Inflammatory macrophage treated with lipopolysaccharide for 4 hours (primary cell): ENCODE measurements around the gene SEC24C.
"Not testable (repeated sequence)": the region's sequence is repeated elsewhere in the genome, so short reads cannot be mapped to it uniquely, and the experiment has no call there.

Experiments
- DNase-seq: peaks from one replicate; pipeline ENCODE4 v3.0.0-alpha.2; 2020

SEC24C gene

GRCh38 chr10:73772281-73773151, 28.3 kb downstream of the SEC24C start:
- DNase-seq, result peak; percentile 91

DNA sequence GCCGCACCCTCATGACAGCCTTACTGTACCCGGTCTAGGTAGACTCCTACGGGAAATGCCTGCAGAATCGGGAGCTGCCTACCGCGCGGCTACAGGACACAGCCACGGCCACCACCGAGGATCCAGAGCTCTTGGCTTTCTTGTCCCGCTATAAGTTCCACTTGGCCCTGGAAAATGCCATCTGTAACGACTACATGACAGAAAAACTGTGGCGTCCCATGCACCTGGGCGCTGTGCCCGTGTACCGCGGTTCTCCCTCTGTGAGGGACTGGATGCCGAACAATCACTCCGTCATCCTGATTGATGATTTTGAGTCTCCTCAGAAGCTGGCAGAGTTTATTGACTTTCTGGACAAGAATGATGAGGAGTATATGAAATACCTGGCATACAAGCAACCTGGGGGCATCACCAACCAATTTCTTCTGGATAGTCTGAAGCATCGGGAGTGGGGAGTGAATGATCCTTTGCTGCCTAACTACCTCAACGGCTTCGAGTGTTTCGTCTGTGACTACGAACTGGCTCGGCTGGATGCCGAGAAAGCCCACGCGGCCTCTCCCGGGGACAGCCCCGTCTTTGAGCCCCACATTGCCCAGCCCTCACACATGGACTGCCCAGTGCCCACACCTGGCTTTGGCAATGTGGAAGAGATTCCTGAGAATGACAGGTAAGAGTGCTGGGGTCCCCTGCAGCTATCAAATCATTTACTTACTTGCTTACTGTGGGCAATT, 29.1 kb downstream of the SEC24C start:
- no peak for DNase-seq

- peak; percentile 21 for DNase-seq
Observed at GRCh38 chr10:73774637-73775036, 30.5 kb downstream of the SEC24C start.

DNA sequence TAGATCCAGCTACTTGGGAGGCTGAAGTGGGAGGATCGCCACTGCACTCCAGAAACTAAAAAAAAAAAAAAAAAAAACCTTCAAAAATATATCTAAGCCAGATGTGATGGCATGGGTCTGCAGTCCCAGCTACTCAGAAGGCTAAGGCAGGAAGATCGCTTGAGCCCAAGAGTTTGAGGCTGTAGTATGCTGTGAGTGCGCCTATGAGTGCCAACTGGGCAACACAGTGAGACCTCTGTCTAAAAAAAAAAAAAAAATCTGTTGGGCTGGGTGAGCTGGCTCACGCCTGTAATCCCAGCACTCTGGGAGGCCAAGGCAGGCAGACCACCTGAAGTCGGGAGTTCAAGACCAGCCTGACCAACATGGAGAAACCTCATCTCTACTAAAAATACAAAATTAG, 34.8 kb downstream of the SEC24C start:
- no peak for DNase-seq

DNA sequence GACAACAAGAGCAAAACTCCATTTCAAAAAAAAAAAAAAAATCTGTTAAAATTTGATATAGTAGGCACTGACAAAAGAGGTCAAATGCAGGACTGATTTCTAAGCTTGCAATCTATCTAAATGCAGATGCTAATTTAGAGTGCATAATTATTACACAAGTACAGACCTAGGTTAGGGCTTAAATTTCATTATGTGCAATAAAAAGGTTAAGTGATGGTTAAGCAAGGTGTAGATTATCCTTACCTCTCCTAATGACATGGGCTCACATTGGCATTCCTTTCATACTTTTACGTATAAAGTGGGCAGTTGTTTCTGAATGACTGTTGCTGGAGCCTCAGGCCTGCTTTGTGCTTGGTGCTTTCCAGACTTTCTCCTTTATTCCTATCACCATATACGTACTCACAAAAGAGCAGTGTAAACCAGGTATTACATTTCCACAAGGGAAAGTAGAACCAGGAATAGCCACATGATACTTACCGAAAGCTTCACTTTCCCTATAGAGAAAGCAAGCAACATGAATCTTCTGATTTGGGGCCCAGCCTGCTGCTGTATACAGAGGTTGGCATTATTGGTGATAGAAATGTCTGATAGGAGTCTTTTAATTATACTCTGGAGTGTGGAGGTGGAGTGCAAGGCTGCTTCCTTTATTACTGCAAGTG, 35.5 kb downstream of the SEC24C start:
- DNase-seq, result no peak

DNA sequence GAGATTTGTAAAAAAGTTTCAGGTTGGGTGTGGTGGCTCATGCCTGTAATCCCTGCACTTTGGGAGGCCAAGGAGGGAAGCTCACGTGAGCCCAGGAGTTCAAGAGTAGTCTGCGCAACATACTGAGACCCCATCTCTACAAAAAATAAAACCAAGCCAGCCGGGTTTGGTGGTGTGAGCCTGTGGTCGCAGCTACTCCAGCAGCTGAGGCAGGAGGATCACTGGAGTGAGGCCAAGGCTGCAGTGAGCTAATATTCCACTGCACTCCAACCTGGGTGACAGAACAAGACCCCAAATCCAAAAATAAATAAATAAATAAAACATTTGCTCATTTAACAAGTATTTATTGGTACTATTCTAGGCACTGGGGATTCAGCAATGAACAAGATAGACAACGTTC, 36.1 kb downstream of the SEC24C start:
- no peak for DNase-seq

- DNase-seq, result no peak
Observed at GRCh38 chr10:73780966-73781365, 36.8 kb downstream of the SEC24C start.

GRCh38 chr10:73781548-73781878, 37.3 kb downstream of the SEC24C start:
- DNase-seq, result no peak

GRCh38 chr10:73781879-73782748, 37.9 kb downstream of the SEC24C start, which contains the start of gene CHCHD1:
CHCHD1 (plus strand) TSS chr10:73782048; CDS start chr10:73782076, 28 bp downstream.
- DNase-seq, result peak; percentile 86

GRCh38 chr10:73782749-73783085, 38.5 kb downstream of the SEC24C start:
- DNase-seq, result no peak

DNA sequence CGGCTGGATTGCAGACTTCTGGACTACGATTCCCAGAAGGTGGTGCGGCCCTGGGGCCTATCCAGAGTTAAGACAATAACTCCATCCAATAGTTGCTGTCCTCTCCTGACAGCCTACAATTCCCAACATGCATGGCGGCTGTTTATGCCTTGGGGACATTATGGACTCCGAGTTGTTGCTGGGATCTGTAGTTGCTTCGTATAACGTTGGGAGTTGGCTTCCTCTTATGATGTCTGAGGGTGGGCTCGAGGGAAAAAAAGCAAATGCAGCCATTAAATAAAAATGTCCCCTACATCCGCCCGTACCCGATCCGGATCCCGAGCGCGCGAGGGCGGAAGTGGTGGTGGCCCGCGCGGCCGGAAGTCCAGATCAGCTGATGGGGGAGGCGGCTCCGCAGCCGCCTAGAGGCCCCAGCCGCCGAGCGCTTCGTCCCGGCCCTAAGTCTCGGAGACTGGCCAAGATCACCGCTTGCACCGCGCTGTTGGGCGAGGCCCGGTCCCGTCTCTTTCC, 41.1 kb downstream of the SEC24C start, which contains the start of gene ZSWIM8:
Gene ZSWIM8 (plus strand): TSS at position 396 of the 510 bp plus-strand sequence. CDS start 273 bp downstream, outside the sequence.
- peak; percentile 93 for DNase-seq

DNA sequence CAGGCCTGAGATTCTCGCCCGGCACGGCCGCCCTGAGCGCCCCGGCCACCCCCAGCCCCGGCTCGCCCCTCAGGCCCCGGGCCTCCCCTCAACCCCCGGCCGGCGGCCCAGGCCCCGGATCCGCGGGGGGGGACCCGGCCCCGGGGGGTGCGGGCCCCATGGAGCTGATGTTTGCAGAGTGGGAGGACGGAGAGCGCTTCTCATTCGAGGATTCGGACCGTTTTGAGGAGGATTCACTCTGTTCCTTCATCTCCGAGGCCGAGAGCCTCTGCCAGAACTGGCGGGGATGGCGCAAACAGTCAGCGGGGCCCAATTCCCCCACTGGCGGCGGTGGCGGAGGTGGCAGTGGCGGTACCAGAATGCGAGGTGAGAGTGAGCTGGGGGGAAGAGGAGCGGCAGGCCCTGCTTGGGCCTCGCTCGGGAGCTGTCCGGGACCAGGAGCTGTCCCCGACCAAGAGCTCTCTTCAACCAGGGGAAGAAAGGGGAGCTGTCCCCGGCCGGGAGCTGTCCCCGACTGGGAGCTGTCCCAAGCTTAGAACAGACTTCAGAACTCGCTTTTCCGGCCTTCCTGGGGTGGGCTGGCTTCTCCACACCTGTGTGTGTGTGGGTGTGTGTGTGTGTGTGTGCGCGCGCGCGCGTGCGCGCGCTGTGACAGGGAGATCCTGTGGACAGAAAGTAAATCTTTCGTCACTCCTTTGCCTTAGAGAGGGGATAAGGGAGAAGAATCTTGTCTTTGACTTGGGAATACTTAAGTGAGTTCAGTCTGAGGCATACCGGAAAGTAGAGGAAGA, 41.7 kb downstream of the SEC24C start:
- peak; percentile 31 for DNase-seq

- no peak for DNase-seq
Observed at GRCh38 chr10:73786512-73786885, 42.3 kb downstream of the SEC24C start.

- not testable (repeated sequence) for DNase-seq
Observed at GRCh38 chr10:73787031-73787800, 43.0 kb downstream of the SEC24C start.

GRCh38 chr10:73788864-73789658, 44.9 kb downstream of the SEC24C start:
- DNase-seq, result no peak

DNA sequence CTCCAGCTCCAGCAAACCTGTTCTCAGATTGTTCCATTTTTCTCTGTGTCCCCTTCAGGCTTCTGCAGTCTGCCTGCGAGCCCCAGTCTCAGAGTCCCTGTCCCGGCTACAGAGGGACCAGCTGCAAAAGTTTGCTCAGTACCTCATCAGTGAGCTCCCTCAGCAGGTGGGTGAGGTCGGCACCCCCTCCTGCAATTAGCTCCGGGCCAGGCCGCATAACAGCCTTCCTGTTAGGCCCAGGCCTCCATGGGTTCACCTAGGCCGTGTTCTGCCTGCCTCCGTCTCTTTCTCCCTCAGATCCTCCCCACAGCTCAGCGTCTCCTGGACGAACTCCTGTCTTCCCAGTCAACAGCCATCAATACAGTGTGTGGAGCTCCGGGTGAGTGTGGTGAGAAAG, 45.5 kb downstream of the SEC24C start:
- no peak for DNase-seq

DNA sequence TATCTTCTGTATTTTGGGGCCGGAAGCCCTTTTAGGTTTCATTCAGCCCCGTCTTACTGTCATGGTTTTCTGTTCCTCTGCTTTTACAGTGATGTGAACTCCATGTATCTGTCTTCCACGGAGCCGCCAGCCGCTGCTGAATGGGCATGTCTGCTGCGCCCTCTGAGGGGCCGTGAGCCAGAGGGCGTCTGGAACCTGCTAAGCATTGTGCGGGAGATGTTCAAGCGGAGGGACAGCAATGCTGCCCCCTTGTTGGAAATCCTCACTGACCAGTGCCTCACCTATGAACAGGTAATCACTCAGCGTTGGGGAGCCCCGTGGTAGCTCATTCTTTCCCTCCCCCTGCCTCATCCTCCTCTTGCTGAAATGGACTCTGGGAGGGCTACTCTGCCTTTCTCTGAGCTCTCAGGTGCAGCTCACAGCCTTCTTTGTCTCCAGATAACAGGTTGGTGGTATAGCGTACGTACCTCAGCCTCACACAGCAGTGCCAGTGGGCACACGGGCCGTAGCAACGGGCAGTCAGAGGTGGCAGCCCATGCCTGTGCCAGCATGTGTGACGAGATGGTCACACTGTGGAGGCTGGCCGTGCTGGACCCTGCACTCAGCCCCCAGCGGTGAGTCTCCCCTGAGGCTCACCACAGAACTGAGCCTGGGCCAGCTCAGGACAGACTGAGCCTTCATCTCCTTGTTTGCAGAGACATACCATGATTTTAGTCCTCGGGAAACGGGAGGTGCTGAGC, 46.9 kb downstream of the SEC24C start:
- DNase-seq, result no peak

GRCh38 chr10:73791871-73792400, 47.8 kb downstream of the SEC24C start:
- DNase-seq, result no peak

- DNase-seq, result no peak
Observed at GRCh38 chr10:73793456-73793855, 49.3 kb downstream of the SEC24C start.
